ENCODE results near the gene RHOH.

The RHOH gene

DNA sequence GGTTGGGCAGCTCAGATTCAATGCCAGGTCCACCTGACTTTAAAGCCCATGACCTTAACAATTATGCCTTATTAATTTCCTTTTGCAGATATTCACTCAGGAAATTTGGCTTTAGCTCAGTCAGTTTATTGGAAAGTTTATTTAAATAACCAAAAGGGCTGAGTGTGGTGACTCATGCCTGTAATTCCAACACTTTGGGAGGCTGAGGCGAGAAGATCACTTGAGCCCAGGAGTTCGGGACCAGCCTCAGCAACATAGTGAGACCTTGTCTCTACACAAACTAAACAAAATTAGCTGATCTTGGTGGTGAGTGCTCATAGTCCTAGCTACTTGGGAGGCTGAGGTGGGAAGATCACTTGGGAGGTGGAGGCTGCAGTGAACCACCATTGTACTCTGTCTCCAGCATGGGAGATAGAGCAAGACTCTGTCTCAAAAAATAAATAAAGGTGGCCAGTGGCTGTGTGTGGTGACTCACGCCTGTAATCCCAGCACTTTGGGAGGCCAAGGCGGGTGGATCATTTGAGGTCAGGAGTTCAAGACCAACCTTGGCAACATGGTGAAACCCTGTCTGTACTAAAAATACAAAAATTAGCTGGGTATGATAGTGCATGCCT, 43.3 kb downstream of the RHOH start:
- no peak for DNase-seq

- DNase-seq = no peak
Observed at GRCh38 chr4:40241026-40241425, 44.2 kb downstream of the RHOH start.

GRCh38 chr4:40241941-40242340, 45.1 kb downstream of the RHOH start:
- DNase-seq = peak; percentile 63

DNA sequence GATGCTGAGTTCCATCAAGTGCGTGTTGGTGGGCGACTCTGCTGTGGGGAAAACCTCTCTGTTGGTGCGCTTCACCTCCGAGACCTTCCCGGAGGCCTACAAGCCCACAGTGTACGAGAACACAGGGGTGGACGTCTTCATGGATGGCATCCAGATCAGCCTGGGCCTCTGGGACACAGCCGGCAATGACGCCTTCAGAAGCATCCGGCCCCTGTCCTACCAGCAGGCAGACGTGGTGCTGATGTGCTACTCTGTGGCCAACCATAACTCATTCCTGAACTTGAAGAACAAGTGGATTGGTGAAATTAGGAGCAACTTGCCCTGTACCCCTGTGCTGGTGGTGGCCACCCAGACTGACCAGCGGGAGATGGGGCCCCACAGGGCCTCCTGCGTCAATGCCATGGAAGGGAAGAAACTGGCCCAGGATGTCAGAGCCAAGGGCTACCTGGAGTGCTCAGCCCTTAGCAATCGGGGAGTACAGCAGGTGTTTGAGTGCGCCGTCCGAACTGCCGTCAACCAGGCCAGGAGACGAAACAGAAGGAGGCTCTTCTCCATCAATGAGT, 46.6 kb downstream of the RHOH start:
- peak; percentile 27 for DNase-seq

GRCh38 chr4:40244606-40245005, 47.8 kb downstream of the RHOH start:
- no peak for DNase-seq

- no peak for DNase-seq
Observed at GRCh38 chr4:40245550-40245949, 48.7 kb downstream of the RHOH start.

DNA sequence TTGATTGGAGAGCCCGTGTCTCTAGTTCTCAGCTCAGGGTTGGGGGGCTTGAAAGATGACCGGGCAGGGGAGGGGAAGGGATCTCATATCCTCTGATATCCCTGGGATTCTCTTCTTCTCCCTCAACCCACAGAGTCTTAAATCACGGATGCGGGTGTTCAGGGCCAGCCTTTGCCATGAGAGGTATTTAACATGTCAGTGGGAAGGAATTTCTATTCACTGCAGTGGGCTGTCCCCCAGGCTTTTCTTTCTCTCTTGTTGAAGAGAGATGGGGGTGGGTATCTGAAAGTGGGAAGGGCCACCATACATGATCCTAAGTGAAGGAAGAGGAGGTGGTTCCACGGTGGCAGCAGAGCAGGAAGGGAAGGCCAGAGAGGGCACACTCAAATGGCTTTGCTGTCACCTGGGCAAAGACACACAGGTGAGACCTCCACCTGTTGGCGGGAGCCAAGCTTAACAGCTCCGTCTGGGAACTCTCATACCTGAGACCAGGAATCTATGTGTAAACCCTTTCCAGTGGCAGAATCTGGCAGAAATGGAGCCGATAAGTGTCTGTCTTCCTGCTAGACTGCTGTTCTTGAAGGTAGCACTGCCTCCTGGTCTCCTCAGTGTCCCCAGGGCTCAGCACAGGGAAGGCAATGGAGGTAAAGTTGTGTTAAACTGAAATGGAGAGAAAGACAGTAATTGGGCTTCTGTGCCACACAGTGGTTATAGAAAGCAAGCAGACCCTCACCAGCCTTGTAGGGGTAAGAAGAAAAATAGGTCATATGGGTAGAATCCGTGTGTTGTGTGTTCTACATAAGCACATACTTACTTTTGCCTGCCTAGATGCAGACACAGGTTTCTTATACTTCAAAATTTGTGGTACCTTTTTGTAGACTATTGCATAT, 49.4 kb downstream of the RHOH start:
- no peak for DNase-seq

- DNase-seq = no peak
Observed at GRCh38 chr4:40246938-40247337, 50.1 kb downstream of the RHOH start.

- DNase-seq = peak; percentile 73
Observed at GRCh38 chr4:40247350-40247749, 50.5 kb downstream of the RHOH start.

DNA sequence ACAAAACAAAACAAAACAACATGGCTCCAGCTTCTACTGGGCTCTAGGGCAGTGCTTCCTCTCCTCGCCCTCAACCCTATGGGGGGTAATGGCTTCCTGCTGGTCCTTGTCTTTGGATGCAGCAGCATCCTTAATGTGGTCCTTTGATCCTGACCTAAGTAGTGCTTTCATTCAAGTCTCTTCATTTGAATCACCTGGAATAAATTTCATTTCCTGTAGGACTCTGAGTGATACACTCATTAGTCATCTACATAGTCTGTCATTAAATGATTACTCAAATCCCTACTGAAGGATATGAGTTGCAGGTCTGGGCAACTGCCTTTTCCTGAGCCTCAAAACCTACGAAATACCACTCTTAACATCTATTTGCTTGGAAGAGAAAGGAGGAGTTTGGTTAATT, 54.5 kb downstream of the RHOH start:
- DNase-seq = no peak

GRCh38 chr4:40253906-40254305, 57.1 kb downstream of the RHOH start:
- no peak for DNase-seq

- peak; percentile 35 for DNase-seq
Observed at GRCh38 chr4:40254608-40255392, 58.0 kb downstream of the RHOH start.

- no peak for DNase-seq
Observed at GRCh38 chr4:40255393-40256281, 58.8 kb downstream of the RHOH start.

GRCh38 chr4:40256329-40256728, 59.5 kb downstream of the RHOH start:
- DNase-seq = no peak

GRCh38 chr4:40256817-40257216, 60.0 kb downstream of the RHOH start:
- DNase-seq = no peak

GRCh38 chr4:40258627-40259026, 61.8 kb downstream of the RHOH start:
- DNase-seq = no peak

DNA sequence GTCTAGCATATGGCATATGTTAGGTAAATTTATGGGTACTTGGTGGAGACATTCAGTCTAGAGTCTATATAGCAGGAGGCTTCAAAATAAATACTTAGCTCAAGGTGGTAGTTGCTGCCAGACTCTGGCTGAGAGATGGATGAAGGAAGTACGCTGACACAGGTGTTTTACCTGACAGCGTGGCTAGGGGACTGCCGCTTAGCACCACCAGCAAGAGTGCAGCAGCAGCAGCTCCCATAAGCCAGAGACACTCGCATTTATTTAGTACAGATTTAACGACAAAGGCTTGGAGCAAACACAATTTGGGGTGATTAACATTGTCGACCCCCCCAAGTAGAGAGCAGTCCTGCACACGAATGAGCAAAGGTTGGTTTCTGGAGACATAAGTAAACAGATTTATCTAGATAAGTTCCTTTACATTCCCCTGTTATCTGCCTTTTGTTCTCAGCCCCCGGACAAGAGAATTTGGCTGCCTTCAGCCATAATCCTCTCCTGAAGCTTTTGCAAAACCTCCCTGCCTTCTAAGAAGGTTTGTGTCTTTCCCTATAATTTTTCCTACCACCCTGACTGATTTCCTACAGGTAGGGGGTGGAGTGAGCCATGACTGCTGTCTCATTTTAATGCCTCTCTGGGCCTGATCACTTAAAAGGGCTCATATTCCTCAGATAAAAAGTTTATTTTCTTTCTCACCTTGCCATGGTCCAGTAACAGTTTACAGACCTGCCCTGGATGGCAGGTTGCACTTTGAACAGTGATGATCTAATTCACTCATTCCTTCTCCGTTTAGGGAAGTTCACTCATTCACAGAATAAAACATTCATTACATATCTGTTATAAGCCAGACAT, 64.6 kb downstream of the RHOH start:
- no peak for DNase-seq

DNA sequence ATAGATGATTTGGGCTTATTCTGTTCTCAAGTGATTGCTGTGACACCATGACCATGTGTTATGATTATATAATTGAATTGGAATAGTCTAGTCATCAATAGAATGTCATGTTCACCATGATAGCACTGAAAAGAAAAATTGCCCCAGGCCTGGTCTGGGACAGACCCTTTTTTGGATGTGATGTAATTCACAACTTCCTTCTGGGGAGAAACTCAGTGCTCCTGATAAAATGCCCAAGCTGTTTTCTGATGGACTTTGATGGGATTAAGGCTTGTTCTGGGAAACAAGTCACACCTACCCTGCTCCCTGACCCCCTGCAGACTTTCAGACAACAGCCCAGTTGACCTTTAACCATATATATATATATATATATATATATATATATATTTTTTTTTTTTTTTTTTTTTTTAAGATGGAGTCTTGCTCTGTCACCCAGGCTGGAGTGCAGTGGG, 65.3 kb downstream of the RHOH start:
- no peak for DNase-seq

GRCh38 chr4:40262861-40263260, 66.0 kb downstream of the RHOH start:
- DNase-seq = no peak

DNA sequence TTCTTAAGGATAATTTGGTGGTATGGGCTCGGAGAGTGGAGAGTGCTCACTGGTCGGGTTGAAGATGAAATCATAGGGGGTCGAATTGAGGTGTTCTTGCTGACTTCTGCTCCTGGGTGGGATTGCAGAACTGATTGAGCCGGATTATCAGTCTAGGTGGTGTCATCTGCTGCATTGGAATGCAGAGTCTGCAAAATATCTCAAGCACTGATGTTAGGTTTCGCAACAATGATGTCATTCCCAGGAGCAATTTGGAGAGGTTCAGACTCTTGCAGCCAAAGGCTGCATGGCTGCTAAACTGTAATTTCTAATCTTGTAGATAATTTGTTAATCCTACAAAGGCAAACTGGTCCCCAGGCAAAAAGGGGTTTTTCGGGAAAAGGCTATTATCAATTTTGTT, 67.7 kb downstream of the RHOH start:
- DNase-seq = no peak

Data from CD4-positive, alpha-beta T cell treated with Interleukin-15 for 1 hour (primary cell).